Measurements from ENCODE around the gene NAA10. TPM values are rescaled to one million over a fixed set of nuclear protein-coding genes. Genes with fewer than 3 reads are reported as not detected.

NAA10 gene
- total RNA-seq, 1 donor from 2014 or later = 156 TPM

- H3K4me3 Mint-ChIP-seq = no peak overlapping the region
- intact Hi-C loops (cut with micrococcal nuclease) = no loop called here
- no peak for DNase-seq (ENCODE audit: low spot score)
- H3K27me3 Mint-ChIP-seq (ENCODE audit: insufficient read depth) = no peaks in the 10 kb centered on the region
- peaks cover 9% of the 10 kb centered on the region for H3K4me1 Mint-ChIP-seq (ENCODE audit: low read depth)
- no peaks in the 10 kb centered on the region for H3K9me3 Mint-ChIP-seq
- no peak overlapping the region for H3K27ac Mint-ChIP-seq
- H3K36me3 Mint-ChIP-seq (ENCODE audit: low read depth) = peaks cover 3% of the 10 kb centered on the region
Measured at GRCh38 chrX:153938226-153938786, 3.5 kb upstream of the NAA10 start.

GRCh38 chrX:153937056-153937455, 2.2 kb upstream of the NAA10 start:
- no peaks in the 10 kb centered on the region for H3K9me3 Mint-ChIP-seq
- no peak overlapping the region for H3K27ac Mint-ChIP-seq
- intact Hi-C loops (cut with micrococcal nuclease) = no loop called here
- no peak for DNase-seq (ENCODE audit: low spot score)
- H3K36me3 Mint-ChIP-seq (ENCODE audit: low read depth) = peaks cover 3% of the 10 kb centered on the region
- no peaks in the 10 kb centered on the region for H3K27me3 Mint-ChIP-seq (ENCODE audit: insufficient read depth)
- peaks cover 9% of the 10 kb centered on the region for H3K4me1 Mint-ChIP-seq (ENCODE audit: low read depth)
- H3K4me3 Mint-ChIP-seq = no peak overlapping the region

- Mint-ChIP-seq H3K27ac (peak overlapping the region; percentile 52), H3K27me3 (ENCODE audit: insufficient read depth) (no peaks in the 10 kb centered on the region), H3K4me3 (peak overlapping the region; percentile 78), H3K36me3 (ENCODE audit: low read depth) (peaks cover 5% of the 10 kb centered on the region), H3K9me3 (no peaks in the 10 kb centered on the region), H3K4me1 (ENCODE audit: low read depth) (peaks cover 10% of the 10 kb centered on the region)
- DNase-seq (ENCODE audit: low spot score) = no peak
- intact Hi-C loops (cut with micrococcal nuclease) = loop anchor here (1.0 kb wide), 1 partner anchor 9 kb away; the partner anchor contains the start of gene ARHGAP4
Measured at GRCh38 chrX:153935326-153935851, 552 bp upstream of the NAA10 start.

GRCh38 chrX:153934148-153934761, 582 bp downstream of the NAA10 start:
- H3K27ac Mint-ChIP-seq = peak overlapping the region; percentile 67
- H3K27me3 Mint-ChIP-seq (ENCODE audit: insufficient read depth) = no peaks in the 10 kb centered on the region
- DNase-seq (ENCODE audit: low spot score) = no peak
- intact Hi-C loops (cut with micrococcal nuclease) = no loop called here
- H3K4me1 Mint-ChIP-seq (ENCODE audit: low read depth) = peaks cover 10% of the 10 kb centered on the region
- H3K4me3 Mint-ChIP-seq = peak overlapping the region; percentile 88
- no peaks in the 10 kb centered on the region for H3K9me3 Mint-ChIP-seq
- H3K36me3 Mint-ChIP-seq (ENCODE audit: low read depth) = peaks cover 5% of the 10 kb centered on the region

GRCh38 chrX:153933748-153934147, 1.1 kb downstream of the NAA10 start:
- peaks cover 15% of the 10 kb centered on the region for H3K4me1 Mint-ChIP-seq (ENCODE audit: low read depth)
- H3K9me3 Mint-ChIP-seq = no peaks in the 10 kb centered on the region
- H3K27me3 Mint-ChIP-seq (ENCODE audit: insufficient read depth) = no peaks in the 10 kb centered on the region
- no peak for DNase-seq (ENCODE audit: low spot score)
- H3K4me3 Mint-ChIP-seq = peak overlapping the region; percentile 88
- intact Hi-C loops (cut with micrococcal nuclease) = no loop called here
- peaks cover 5% of the 10 kb centered on the region for H3K36me3 Mint-ChIP-seq (ENCODE audit: low read depth)
- H3K27ac Mint-ChIP-seq = peak overlapping the region; percentile 48

- peak overlapping the region; percentile 88 for H3K4me3 Mint-ChIP-seq
- H3K9me3 Mint-ChIP-seq = no peaks in the 10 kb centered on the region
- DNase-seq (ENCODE audit: low spot score) = no peak
- H3K27ac Mint-ChIP-seq = no peak overlapping the region
- H3K4me1 Mint-ChIP-seq (ENCODE audit: low read depth) = peaks cover 15% of the 10 kb centered on the region
- H3K36me3 Mint-ChIP-seq (ENCODE audit: low read depth) = peaks cover 7% of the 10 kb centered on the region
- H3K27me3 Mint-ChIP-seq (ENCODE audit: insufficient read depth) = no peaks in the 10 kb centered on the region
- intact Hi-C loops (cut with micrococcal nuclease) = no loop called here
Measured at GRCh38 chrX:153932220-153932915, 2.5 kb downstream of the NAA10 start.

- Mint-ChIP-seq H3K4me1 (ENCODE audit: low read depth) (peaks cover 15% of the 10 kb centered on the region), H3K9me3 (no peaks in the 10 kb centered on the region), H3K36me3 (ENCODE audit: low read depth) (peaks cover 7% of the 10 kb centered on the region), H3K4me3 (no peak overlapping the region), H3K27ac (no peak overlapping the region), H3K27me3 (ENCODE audit: insufficient read depth) (no peaks in the 10 kb centered on the region)
- intact Hi-C loops (cut with micrococcal nuclease) = no loop called here
- no peak for DNase-seq (ENCODE audit: low spot score)
Measured at GRCh38 chrX:153931748-153932147, 3.1 kb downstream of the NAA10 start.

- Mint-ChIP-seq H3K27ac (no peak overlapping the region), H3K4me3 (peak overlapping the region; percentile 19), H3K27me3 (ENCODE audit: insufficient read depth) (no peaks in the 10 kb centered on the region), H3K4me1 (ENCODE audit: low read depth) (peaks cover 15% of the 10 kb centered on the region), H3K9me3 (no peaks in the 10 kb centered on the region), H3K36me3 (ENCODE audit: low read depth) (peaks cover 7% of the 10 kb centered on the region)
- no peak for DNase-seq (ENCODE audit: low spot score)
- intact Hi-C loops (cut with micrococcal nuclease) = no loop called here
Measured at GRCh38 chrX:153931151-153931550, 3.7 kb downstream of the NAA10 start.

GRCh38 chrX:153930011-153930910, 4.6 kb downstream of the NAA10 start:
- Mint-ChIP-seq H3K9me3 (no peaks in the 10 kb centered on the region), H3K27ac (peak overlapping the region; percentile 23), H3K36me3 (ENCODE audit: low read depth) (peaks cover 7% of the 10 kb centered on the region), H3K4me1 (ENCODE audit: low read depth) (peaks cover 20% of the 10 kb centered on the region), H3K27me3 (ENCODE audit: insufficient read depth) (no peaks in the 10 kb centered on the region), H3K4me3 (no peak overlapping the region)
- intact Hi-C loops (cut with micrococcal nuclease) = no loop called here
- no peak for DNase-seq (ENCODE audit: low spot score)

GRCh38 chrX:153929576-153929975, 5.3 kb downstream of the NAA10 start:
- Mint-ChIP-seq H3K4me1 (ENCODE audit: low read depth) (peaks cover 24% of the 10 kb centered on the region), H3K4me3 (no peak overlapping the region), H3K27ac (peak overlapping the region; percentile 37), H3K9me3 (no peaks in the 10 kb centered on the region), H3K27me3 (ENCODE audit: insufficient read depth) (no peaks in the 10 kb centered on the region), H3K36me3 (ENCODE audit: low read depth) (peaks cover 7% of the 10 kb centered on the region)
- intact Hi-C loops (cut with micrococcal nuclease) = loop anchor here (2.0 to 10.0 kb wide), 4 partner anchors 167 to 548 kb away; partner anchors contain the start of genes LAGE3, PLXNB3 and RPL10
- DNase-seq (ENCODE audit: low spot score) = no peak

GRCh38 chrX:153928846-153929245, 6.0 kb downstream of the NAA10 start:
- Mint-ChIP-seq H3K27me3 (ENCODE audit: insufficient read depth) (no peaks in the 10 kb centered on the region), H3K4me1 (ENCODE audit: low read depth) (peaks cover 27% of the 10 kb centered on the region), H3K9me3 (no peaks in the 10 kb centered on the region), H3K36me3 (ENCODE audit: low read depth) (peaks cover 9% of the 10 kb centered on the region), H3K27ac (peak overlapping the region; percentile 37), H3K4me3 (peak overlapping the region; percentile 87)
- intact Hi-C loops (cut with micrococcal nuclease) = loop anchor here (1.0 to 10.0 kb wide), 7 partner anchors 42 to 548 kb away; partner anchors contain the start of genes CCNQ, HCFC1, IDH3G and LAGE3
- DNase-seq (ENCODE audit: low spot score) = no peak
